ENCODE data around the gene HACL1.

GRCh38 chr3:15585111-15585845, 16.1 kb downstream of the HACL1 start:
- TF ChIP-seq TAF1 (IDR thresholded peaks at IDR 0.05; ENCODE audit: borderline replicate concordance, low read depth, low read length) (no peak), POLR2AphosphoS5 (IDR thresholded peaks at IDR 0.05; ENCODE audit: low read depth, low read length) (no peak), POLR2A (IDR thresholded peaks at IDR 0.05; ENCODE audit: low read depth, low read length) (no peak)

Measured in GM12892 (cell line).